Limb (tissue), 2 donors: ENCODE results near the gene FBXW5.

Experiments used
- DNase-seq, 2 donors: peaks; one replicate each; pipeline ENCODE4 v3.0.0-alpha.2; 2016; ENCODE audit errors: extremely low spot score in 2 of 2

Gene FBXW5

GRCh38 chr9:136962163-136962562 is 17.6 kb upstream of the FBXW5 start:
- DNase-seq = no peak

GRCh38 chr9:136961279-136962065 is 16.9 kb upstream of the FBXW5 start:
- no peak for DNase-seq

- DNase-seq = no peak
Measured at GRCh38 chr9:136960938-136961275, 16.4 kb upstream of the FBXW5 start.

- no peak for DNase-seq
Measured at GRCh38 chr9:136960212-136960937, 15.8 kb upstream of the FBXW5 start.

- no peak for DNase-seq
Measured at GRCh38 chr9:136958898-136959850, 14.6 kb upstream of the FBXW5 start.

- DNase-seq = no peak
Measured at GRCh38 chr9:136958473-136958872, 13.9 kb upstream of the FBXW5 start.

GRCh38 chr9:136957901-136958300 is 13.4 kb upstream of the FBXW5 start:
- no peak for DNase-seq

- DNase-seq = no peak
Measured at GRCh38 chr9:136957461-136957860, 12.9 kb upstream of the FBXW5 start.

GRCh38 chr9:136956604-136957003 is 12.1 kb upstream of the FBXW5 start:
- DNase-seq = no peak

GRCh38 chr9:136955943-136956335 is 11.4 kb upstream of the FBXW5 start:
- DNase-seq = no peak

- no peak for DNase-seq
Measured at GRCh38 chr9:136955202-136955942, 10.8 kb upstream of the FBXW5 start.

GRCh38 chr9:136954270-136955083 is 9.9 kb upstream of the FBXW5 start:
- DNase-seq = no peak

- DNase-seq = no peak
Measured at GRCh38 chr9:136953771-136954269, 9.3 kb upstream of the FBXW5 start.

- DNase-seq = no peak
Measured at GRCh38 chr9:136952876-136953770, 8.6 kb upstream of the FBXW5 start.

GRCh38 chr9:136952321-136952850 is 7.8 kb upstream of the FBXW5 start:
- no peak for DNase-seq

- no peak for DNase-seq
Measured at GRCh38 chr9:136951541-136952320, 7.2 kb upstream of the FBXW5 start, which contains the start of gene LCN12. LCN12 (plus strand) TSS chr9:136952273; CDS start chr9:136952328, 55 bp downstream.

GRCh38 chr9:136950656-136951276 is 6.2 kb upstream of the FBXW5 start:
- no peak for DNase-seq
